Skeletal muscle satellite cell (primary cell): Measurements from ENCODE around the gene HBQ1.
"Not testable (repeated sequence)": the region's sequence is repeated elsewhere in the genome, so short reads cannot be mapped to it uniquely, and the experiment has no call there.

Source experiments
- H3K27me3 ChIP-seq: 2 replicates; pipeline ENCODE4 v1.7.0; 2013; ENCODE audit warnings: low read length; ENCODE audit not compliant: control insufficient read depth, insufficient read depth
- H3K36me3 ChIP-seq: 2 replicates; pipeline ENCODE4 v1.7.0; 2013; ENCODE audit warnings: mild to moderate bottlenecking, control low read depth, low read length; ENCODE audit not compliant: insufficient read depth
- H3K4me1 ChIP-seq: 2 replicates; pipeline ENCODE4 v1.7.0; 2013; ENCODE audit warnings: low read length; ENCODE audit not compliant: control insufficient read depth, insufficient read depth
- H3K4me2 ChIP-seq: 2 replicates; pipeline ENCODE4 v1.7.0; 2013; ENCODE audit warnings: mild to moderate bottlenecking, low read length
- H3K4me3 ChIP-seq: 2 replicates; pipeline ENCODE4 v1.7.0; 2013; ENCODE audit warnings: low read length
- H3K9ac ChIP-seq: 2 replicates; pipeline ENCODE4 v1.7.0; 2013; ENCODE audit warnings: mild to moderate bottlenecking, low read depth, low read length, moderate library complexity
- H3K9me3 ChIP-seq: replicated peaks from 2 replicates; pipeline ENCODE4 v1.7.0; 2013; ENCODE audit warnings: mild to moderate bottlenecking, control low read depth, low read length

Gene HBQ1

GRCh38 chr16:149024-149660, 31.1 kb upstream of the HBQ1 start:
- H3K9ac ChIP-seq: no peak overlapping the region
- H3K4me1 ChIP-seq: peaks cover 13% of the 10 kb centered on the region
- peaks cover 11% of the 10 kb centered on the region for H3K27me3 ChIP-seq
- no peak overlapping the region for H3K4me3 ChIP-seq
- no peaks in the 10 kb centered on the region for H3K9me3 ChIP-seq
- no peaks in the 10 kb centered on the region for H3K36me3 ChIP-seq
- H3K4me2 ChIP-seq: peak overlapping the region; percentile 48

- H3K36me3 ChIP-seq: no peaks in the 10 kb centered on the region
- H3K4me2 ChIP-seq: no peak within 1 kb of the TSS
- H3K9ac ChIP-seq: no peak within 1 kb of the TSS
- H3K4me3 ChIP-seq: no peak within 1 kb of the TSS
- peaks cover 23% of the 10 kb centered on the region for H3K27me3 ChIP-seq
- H3K4me1 ChIP-seq: peaks cover 21% of the 10 kb centered on the region
- H3K9me3 ChIP-seq: no peaks in the 10 kb centered on the region
Measured at GRCh38 chr16:152141-153128, 27.8 kb upstream of the HBQ1 start, which contains the start of gene HBZ. Gene HBZ, plus strand, starts transcription at chr16:152644. Its CDS starts 266 bp downstream, at chr16:152910.

- not testable (repeated sequence) for H3K9me3 ChIP-seq, H3K36me3 ChIP-seq
Measured at GRCh38 chr16:153129-153521, 27.1 kb upstream of the HBQ1 start.

DNA sequence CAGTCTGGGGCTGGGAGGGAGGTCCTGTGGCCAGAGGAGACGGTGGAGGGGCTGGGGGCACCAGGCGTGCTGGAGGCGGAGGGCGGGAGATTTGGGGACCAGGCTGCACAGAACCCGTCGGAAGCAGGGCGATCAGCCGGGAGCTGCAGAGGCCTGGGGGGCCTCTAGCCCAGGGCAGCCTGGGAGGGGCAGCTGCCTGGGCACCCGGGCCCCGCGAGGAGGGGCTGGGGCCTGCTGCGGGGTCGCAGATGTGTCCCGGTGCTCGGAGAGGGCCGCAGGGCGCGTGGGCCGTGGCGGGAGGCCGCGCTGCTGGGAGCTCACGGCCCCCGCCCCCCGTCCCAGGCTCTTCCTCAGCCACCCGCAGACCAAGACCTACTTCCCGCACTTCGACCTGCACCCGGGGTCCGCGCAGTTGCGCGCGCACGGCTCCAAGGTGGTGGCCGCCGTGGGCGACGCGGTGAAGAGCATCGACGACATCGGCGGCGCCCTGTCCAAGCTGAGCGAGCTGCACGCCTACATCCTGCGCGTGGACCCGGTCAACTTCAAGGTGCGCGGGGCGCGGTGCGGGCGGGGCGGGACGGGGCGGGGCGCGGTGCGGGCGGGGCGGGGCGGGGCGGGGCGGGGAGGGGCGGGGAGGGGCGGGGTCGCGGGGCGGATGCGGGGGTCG, 26.6 kb upstream of the HBQ1 start:
- H3K4me2 ChIP-seq, H3K9ac ChIP-seq, H3K9me3 ChIP-seq, H3K4me3 ChIP-seq, H3K36me3 ChIP-seq: not testable (repeated sequence)
- peaks cover 18% of the 10 kb centered on the region for H3K4me1 ChIP-seq
- H3K27me3 ChIP-seq: peaks cover 24% of the 10 kb centered on the region

More at GRCh38 chr16:153129-153521, 27.1 kb upstream of the HBQ1 start:
- H3K4me2 ChIP-seq, H3K4me3 ChIP-seq, H3K9ac ChIP-seq: not testable (repeated sequence)
- Histone ChIP-seq H3K4me1 (peaks cover 21% of the 10 kb centered on the region), H3K27me3 (peaks cover 23% of the 10 kb centered on the region)

DNA sequence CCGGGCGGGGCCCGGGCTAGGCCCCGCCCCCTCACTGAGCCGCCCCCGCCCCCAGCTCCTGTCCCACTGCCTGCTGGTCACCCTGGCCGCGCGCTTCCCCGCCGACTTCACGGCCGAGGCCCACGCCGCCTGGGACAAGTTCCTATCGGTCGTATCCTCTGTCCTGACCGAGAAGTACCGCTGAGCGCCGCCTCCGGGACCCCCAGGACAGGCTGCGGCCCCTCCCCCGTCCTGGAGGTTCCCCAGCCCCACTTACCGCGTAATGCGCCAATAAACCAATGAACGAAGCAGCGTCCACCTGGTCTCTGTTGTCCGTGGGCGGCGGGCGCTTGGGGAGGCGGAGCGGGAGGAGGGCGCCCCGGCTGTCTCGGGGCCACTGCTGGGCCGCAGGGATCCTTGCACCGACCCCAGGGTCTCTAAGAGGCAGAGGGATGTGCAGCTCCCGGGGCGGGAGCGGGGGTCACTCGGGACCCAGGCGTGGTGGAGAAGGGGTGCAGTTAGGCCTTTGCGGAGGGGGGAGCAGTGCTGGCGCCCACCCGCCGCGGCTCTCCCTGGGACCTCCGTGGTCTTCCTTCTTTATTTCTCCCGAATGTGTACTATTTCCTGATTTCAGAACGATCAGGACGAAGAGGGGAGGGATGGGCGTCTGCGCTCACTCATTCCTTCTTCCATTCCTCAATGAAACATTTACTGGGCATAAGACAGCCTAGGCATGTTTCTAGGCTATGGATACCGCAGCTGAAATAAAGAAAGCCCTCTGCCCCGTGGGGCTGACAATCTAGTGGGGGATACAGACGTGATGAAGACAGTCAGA, 25.8 kb upstream of the HBQ1 start:
- Histone ChIP-seq H3K27me3 (peaks cover 25% of the 10 kb centered on the region), H3K9me3 (no peaks in the 10 kb centered on the region), H3K36me3 (no peaks in the 10 kb centered on the region), H3K4me1 (peaks cover 11% of the 10 kb centered on the region), H3K9ac (peak overlapping the region; percentile 31), H3K4me3 (peak overlapping the region; percentile 68), H3K4me2 (peak overlapping the region; percentile 90)

- Histone ChIP-seq H3K4me3 (peak overlapping the region; percentile 68), H3K36me3 (no peaks in the 10 kb centered on the region), H3K4me2 (peak overlapping the region; percentile 90), H3K9ac (peak overlapping the region; percentile 31), H3K27me3 (peaks cover 27% of the 10 kb centered on the region), H3K9me3 (no peaks in the 10 kb centered on the region), H3K4me1 (peaks cover 9% of the 10 kb centered on the region)
Measured at GRCh38 chr16:155031-155398, 25.2 kb upstream of the HBQ1 start.

DNA sequence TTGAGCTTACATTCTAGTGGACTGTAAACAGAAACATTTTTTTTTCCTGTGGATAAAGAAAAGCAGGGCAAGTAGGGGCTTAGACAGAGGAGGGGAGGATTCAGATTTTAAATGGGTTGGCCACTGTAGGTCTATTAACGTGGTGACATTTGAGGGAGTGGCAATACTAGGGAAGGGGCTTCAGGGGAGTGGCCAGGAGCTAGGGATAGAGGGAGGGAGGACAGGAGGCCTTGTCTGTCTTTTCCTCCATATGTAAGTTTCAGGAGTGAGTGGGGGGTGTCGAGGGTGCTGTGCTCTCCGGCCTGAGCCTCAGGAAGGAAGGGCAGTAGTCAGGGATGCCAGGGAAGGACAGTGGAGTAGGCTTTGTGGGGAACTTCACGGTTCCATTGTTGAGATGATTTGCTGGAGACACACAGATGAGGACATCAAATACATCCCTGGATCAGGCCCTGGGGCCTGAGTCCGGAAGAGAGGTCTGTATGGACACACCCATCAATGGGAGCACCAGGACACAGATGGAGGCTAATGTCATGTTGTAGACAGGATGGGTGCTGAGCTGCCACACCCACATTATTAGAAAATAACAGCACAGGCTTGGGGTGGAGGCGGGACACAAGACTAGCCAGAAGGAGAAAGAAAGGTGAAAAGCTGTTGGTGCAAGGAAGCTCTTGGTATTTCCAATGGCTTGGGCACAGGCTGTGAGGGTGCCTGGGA, 21.0 kb upstream of the HBQ1 start:
- Histone ChIP-seq H3K27me3 (peaks cover 25% of the 10 kb centered on the region), H3K4me1 (peaks cover 8% of the 10 kb centered on the region), H3K36me3 (no peaks in the 10 kb centered on the region), H3K4me3 (no peak overlapping the region), H3K9me3 (no peaks in the 10 kb centered on the region), H3K4me2 (no peak overlapping the region), H3K9ac (no peak overlapping the region)

DNA sequence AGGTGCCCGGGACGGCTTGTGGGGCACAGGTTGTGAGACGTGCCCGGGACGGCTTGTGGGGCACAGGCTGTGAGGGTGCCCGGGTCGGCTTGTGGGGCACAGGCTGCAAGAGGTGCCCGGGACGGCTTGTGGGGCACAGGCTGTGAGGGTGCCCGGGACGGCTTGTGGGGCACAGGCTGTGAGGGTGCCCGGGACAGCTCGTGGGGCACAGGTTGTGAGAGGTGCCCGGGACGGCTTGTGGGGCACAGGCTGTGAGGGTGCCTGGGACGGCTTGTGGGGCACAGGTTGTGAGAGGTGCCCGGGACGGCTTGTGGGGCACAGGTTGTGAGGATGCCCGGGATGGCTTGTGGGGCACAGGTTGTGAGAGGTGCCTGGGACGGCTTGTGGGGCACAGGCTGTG, 20.0 kb upstream of the HBQ1 start:
- not testable (repeated sequence) for H3K9ac ChIP-seq, H3K36me3 ChIP-seq, H3K4me2 ChIP-seq, H3K4me1 ChIP-seq, H3K4me3 ChIP-seq, H3K9me3 ChIP-seq
- H3K27me3 ChIP-seq: peaks cover 23% of the 10 kb centered on the region

DNA sequence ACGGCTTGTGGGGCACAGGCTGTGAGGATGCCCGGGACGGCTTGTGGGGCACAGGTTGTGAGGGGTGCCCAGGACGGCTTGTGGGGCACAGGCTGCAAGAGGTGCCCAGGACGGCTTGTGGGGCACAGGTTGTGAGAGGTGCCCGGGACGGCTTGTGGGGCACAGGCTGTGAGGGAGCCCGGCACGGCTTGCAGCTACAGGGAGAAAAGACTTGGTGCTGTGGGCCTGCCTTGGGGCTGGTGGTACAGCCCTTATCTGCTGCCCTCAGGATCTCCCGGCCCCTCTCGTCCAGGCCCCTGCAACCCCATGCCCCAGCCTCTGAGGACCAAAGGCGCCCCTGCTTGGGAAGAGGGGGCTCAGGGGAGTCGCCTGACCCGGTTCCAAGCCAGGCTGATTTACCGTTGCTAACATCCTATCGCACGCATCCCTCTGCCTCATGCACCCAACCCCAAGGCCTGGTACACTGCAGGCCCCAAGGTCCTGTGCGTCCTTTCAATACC, 19.5 kb upstream of the HBQ1 start:
- Histone ChIP-seq H3K36me3 (no peaks in the 10 kb centered on the region), H3K27me3 (peaks cover 25% of the 10 kb centered on the region)

DNA sequence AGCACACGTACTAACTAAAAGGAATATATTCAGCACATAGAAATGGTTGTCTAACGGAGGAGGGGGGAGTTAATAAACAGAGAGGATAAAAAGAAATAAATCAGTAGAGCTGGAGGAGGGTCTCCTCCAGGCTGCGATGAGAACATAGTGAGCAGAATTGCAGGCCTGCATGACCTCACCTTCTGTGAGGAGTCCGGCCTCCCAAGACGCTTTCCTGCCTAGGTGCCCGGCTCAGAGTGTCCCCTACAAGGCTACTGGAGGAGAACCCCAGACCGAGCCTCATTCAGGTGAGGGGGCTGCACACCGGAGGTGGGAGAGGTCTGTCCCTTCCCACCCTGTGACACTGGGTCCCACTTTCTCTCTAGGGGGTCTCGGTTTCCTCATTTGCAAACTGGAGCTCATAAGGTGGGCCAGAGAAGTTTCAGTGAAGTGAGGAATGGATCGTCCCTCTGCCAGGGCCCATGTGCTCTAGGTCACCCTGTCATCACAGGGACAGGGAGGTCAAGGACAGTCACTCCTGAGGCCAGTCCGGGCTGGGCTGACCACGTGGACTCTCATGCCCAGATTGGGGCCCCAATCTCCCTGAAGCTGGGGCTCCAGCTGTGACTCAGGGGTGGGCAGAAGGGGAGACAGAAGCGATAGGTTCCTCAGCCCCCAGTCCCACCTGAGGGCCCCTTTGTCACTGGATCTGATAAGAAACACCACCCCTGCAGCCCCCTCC, 17.8 kb upstream of the HBQ1 start:
- Histone ChIP-seq H3K4me3 (no peak overlapping the region), H3K27me3 (peaks cover 38% of the 10 kb centered on the region), H3K9me3 (no peaks in the 10 kb centered on the region), H3K4me2 (no peak overlapping the region), H3K36me3 (no peaks in the 10 kb centered on the region), H3K4me1 (peaks cover 3% of the 10 kb centered on the region), H3K9ac (no peak overlapping the region)

More for the DNA sequence above, 19.5 kb upstream of the HBQ1 start:
- no peak overlapping the region for H3K4me2 ChIP-seq
- peaks cover 3% of the 10 kb centered on the region for H3K4me1 ChIP-seq
- no peak overlapping the region for H3K9ac ChIP-seq
- H3K9me3 ChIP-seq: no peaks in the 10 kb centered on the region
- H3K4me3 ChIP-seq: no peak overlapping the region
